Adipose tissue (tissue), 3 donors: ENCODE measurements around the gene TBC1D22A. TPM values are rescaled to one million over a fixed set of nuclear protein-coding genes. Genes with fewer than 3 reads are reported as not detected.

ENCODE experiments used
- H3K27ac ChIP-seq: one replicate; pipeline ENCODE4 v1.5.1; 2013; ENCODE audit warnings: low read depth, low read length
- WGBS, 3 donors: extraction: QIAGEN DNeasy Blood & Tissue Kit; methylation state at CpG; one replicate each; pipeline ENCODE4 v1.1.7; 2013; 5-methylcytosine and 5-hydroxymethylcytosine counted together
- polyA plus RNA-seq, 3 donors: library from polyadenylated mRNA; stranded (reverse); fragments of 200-250 nt; gene quantifications; one replicate each; pipeline ENCODE4 v1.2.3, GENCODE V29; 2013
- donor health status: healthy with polysubstance abuse.
- donor health status: Bipolar disorder and iron deficiency.
- donor health status: healthy.

TBC1D22A gene
- polyA plus RNA-seq, 3 donors, result 13.3 to 16.7 (median 15.4) TPM

DNA sequence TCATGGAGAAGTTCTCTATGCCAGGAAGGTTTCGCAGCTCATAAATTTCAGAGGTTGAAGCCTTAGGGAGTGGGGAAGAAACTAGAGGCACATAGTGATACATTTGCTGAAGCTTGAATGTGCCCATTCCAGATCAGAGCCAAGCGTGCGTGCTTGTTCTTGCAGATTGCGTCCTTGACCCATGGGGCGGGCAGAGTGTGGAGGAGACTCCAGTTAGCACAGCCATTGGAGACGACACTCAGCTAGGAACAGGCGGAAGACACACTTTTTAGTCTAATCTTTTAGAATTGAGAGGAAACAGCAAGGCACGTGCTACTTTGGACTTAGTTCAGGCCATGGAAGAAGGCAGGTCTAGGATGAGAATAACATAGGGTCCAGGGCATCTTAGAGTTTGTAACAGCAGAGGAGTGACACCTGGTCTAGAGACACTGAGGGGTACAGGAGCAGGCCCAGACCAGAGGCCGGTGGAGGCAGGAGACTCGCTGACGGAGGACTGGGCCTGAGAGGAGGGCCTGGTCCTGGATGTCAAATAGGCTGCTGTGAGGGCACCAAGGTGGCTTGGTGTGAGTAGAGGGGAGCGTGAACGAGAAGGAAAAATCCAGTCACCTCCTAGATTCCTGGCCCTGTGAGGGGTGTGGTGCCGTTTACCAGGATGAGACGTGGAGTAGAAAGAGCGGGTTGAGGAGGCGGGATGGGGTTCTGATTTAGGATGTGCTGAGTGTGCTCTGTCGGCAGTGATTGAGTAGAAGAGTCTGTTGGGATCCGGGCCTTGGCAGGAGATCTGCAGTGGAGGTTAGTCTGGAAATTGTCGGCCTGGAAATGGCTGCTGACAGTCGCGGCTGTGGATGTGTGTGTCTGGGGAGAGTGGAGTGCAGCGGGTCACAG is 154.7 kb downstream of the TBC1D22A start:
- WGBS, 3 donors, result 87 to 92% (median 88%) methylated on average over 23 of the region's 23 CpGs
- H3K27ac ChIP-seq, result no peak overlapping the region

DNA sequence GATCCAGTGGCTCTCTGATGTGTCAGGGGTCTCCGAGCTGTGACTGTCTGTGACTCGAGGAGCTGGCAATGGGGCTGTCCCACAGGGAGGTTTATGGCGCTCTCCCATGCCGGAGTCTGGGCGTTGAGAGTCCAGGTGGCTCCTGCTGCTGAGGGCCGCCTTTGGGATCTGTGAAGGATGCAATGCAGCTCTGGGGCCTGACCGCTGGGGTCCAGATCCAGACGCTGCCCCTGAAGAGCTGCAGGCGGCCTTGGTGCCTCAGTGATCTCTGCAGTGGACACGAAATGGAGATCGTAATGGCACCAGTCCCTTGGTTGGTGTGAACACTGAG is 155.3 kb downstream of the TBC1D22A start:
- no peak overlapping the region for H3K27ac ChIP-seq
- WGBS, 3 donors, result 89 to 95% (median 94%) methylated on average over 11 of the region's 11 CpGs

DNA sequence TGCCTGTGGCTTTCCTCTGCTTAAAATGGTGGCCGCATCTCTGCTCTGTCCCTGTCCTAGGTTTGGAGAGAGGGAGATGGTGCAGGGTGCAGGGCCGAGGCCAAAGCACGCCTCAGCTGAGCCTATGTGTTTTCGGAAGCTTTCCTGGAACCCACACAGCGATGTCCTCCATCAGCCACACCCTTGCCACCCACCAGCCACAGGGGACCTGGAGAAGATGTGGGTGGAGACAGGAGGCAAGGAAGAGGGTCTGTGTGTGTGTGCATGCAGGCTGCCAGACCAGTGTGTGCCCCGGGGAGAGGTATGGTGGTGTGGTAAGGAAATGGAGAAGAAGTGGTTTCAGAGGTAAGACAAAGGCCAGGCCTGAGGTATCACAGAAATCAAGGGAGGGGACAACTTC is 155.7 kb downstream of the TBC1D22A start:
- H3K27ac ChIP-seq, result no peak overlapping the region
- 80 to 90% (median 85%) methylated on average over 6 of the region's 6 CpGs for WGBS, 3 donors

GRCh38 chr22:46922037-46922436 is 159.6 kb downstream of the TBC1D22A start:
- no peak overlapping the region for H3K27ac ChIP-seq

DNA sequence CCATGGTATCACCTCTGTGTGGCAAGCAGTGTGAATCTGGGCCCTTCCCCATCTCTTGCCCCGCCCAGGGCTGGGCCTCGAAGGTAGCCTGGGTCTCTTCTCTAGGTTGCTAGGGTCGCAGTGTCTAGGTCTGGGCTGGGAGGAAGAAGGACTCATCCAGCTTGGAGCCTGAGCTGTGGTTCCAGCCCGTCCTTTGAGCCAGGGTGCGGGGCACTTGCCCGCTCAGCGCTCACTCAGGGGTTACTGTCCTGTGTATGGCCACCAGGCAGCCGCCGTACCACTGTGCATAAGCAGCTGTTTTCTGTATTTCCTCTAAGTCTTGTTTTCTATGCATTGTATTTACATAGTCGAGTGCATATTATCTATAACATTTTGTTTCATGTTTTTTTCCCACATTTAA is 160.9 kb downstream of the TBC1D22A start:
- WGBS, 3 donors, result 93 to 95% (median 95%) methylated on average over 10 of the region's 10 CpGs
- H3K27ac ChIP-seq, result no peak overlapping the region

GRCh38 chr22:46925818-46926217 is 163.4 kb downstream of the TBC1D22A start:
- 65 to 84% (median 66%) methylated on average over 3 of the region's 3 CpGs for WGBS, 3 donors
- H3K27ac ChIP-seq, result no peak overlapping the region

DNA sequence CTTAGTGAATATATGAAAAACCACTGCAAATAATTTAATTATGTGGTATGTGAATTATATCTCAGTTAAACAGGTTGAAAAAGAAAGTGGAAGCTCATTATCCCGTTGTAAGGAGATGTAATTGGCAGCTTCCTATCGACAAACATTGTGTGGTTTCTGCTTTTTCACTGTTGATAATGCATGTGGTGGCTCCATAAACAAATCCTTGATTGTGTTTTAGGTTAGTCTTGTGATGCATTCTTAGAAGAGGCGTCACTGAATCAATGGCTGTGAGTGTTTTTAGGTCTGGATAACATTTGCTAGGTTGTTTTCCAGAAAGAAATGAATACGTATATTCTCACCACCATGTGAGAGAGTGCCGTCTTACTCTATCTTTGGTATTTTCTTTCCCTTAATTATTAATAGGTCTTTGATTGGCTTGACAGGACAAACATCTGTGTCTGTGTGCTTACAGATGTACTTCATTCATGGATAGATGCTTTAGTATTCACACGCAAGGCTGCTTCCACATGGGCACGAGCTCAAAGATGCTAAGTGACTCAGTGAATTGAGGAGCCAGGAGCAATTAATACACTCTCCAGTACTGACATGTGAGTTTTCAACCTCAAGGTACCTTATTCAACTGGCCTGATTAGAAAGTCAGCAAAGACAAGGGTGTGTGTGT is 166.7 kb downstream of the TBC1D22A start:
- no peak overlapping the region for H3K27ac ChIP-seq
- WGBS, 3 donors, result 75 to 85% (median 79%) methylated on average over 7 of the region's 7 CpGs

GRCh38 chr22:46929710-46930204 is 167.3 kb downstream of the TBC1D22A start:
- no peak overlapping the region for H3K27ac ChIP-seq
- WGBS, 3 donors, result 86 to 91% (median 91%) methylated on average over 9 of the region's 9 CpGs

DNA sequence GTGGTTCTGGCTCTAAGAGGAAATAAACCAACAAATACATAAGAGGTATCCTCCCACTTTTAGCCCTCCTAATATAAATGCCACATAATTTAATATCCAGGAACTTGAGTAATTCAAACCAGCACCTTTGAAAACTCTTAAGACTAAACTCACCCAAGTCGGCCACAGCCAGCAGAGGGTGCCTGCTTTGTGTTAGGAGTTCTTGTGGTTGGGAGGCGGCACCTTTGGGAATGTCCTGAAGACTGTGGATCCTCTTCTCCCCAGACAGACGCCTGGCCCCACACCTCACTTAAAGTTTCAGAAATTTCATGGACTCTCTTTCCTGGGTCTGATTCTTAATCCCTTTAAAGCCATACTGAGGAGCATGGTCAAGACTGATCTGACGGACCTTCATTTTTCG is 169.0 kb downstream of the TBC1D22A start:
- H3K27ac ChIP-seq, result no peak overlapping the region
- 89 to 96% (median 90%) methylated on average over 5 of the region's 5 CpGs for WGBS, 3 donors

- no peak overlapping the region for H3K27ac ChIP-seq
These were observed 169.4 kb downstream of the TBC1D22A start for GRCh38 chr22:46931881-46932280.

GRCh38 chr22:46933040-46933930 is 170.8 kb downstream of the TBC1D22A start:
- H3K27ac ChIP-seq, result no peak overlapping the region
- WGBS, 3 donors, result 82 to 87% (median 86%) methylated on average over 11 of the region's 11 CpGs

More at GRCh38 chr22:46931881-46932280, 169.4 kb downstream of the TBC1D22A start:
- WGBS, 3 donors, result 96 to 99% (median 97%) methylated on average over 10 of the region's 10 CpGs

- WGBS, 3 donors, result 96 to 98% (median 97%) methylated on average over 14 of the region's 14 CpGs
- H3K27ac ChIP-seq, result no peak overlapping the region
These were observed 171.8 kb downstream of the TBC1D22A start for GRCh38 chr22:46934172-46934745.

GRCh38 chr22:46934746-46935491 is 172.5 kb downstream of the TBC1D22A start:
- 90 to 92% (median 91%) methylated on average over 14 of the region's 14 CpGs for WGBS, 3 donors
- no peak overlapping the region for H3K27ac ChIP-seq

DNA sequence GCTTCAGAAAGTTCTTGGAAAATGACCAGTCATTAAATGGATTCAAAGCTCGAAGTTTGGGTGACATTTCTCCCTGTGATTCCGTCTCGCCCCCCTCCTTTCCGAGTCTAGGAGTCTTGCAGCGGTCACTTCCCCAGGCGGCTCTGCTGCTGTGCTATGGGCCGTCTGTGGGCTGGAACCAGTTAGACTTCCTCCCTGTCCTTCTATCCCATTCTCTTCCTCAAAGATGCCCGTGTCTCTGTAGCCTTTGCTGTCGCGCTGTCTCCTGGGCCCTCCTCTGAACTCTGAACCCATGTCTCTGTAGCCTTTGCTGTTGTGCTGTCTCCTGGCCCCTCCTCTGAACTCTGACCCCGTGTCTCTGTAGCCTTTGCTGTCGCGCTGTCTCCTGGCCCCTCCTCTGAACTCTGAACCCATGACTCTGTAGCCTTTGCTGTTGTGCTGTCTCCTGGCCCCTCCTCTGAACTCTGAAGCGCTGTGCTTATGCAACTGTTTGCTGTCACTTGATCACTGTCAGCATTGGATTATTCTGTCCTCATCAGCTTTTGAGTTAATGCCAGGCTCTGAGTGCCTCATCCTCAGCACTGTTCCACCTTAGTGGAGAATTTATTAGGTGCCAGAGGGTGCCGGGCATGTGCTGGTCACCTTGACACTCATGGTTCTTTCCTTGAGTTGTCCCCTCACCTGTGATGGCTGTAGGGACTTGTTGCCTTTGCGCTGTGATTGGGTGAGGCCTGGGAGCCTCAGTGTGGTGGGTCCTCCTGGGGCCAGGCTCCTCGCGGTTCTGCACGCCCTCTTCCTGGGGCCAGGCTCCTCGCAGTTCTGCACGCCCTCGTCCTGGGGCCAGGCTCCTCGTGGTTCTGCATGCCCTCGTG is 173.3 kb downstream of the TBC1D22A start:
- no peak overlapping the region for H3K27ac ChIP-seq
- 79 to 91% (median 83%) methylated on average over 24 of the region's 24 CpGs for WGBS, 3 donors

DNA sequence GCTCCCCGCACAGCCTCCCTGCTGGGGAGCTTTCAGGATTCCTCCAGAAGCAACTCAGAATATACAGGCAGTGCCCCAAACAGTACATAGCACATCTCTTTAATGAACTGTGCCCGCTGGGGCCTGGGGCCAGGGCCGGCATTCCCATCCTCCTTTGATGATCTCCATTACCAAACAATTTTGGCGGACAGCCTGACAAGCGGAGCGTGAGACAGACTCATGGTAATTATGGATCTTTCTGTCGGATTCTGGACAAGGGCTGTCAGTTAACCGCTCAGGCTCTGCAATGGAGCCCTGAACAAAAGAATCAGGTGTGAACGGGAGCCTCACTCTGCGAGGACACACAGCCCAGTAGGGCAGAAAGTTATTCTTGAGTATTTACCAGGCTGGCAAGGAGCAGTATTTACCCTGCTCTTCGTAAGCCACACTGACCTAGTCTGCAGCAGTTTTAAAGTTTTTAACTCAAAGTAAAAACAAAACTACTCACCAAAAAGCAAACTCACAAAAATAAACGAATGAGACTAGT is 174.0 kb downstream of the TBC1D22A start:
- H3K27ac ChIP-seq, result no peak overlapping the region
- WGBS, 3 donors, result 59 to 80% (median 79%) methylated on average over 12 of the region's 12 CpGs

DNA sequence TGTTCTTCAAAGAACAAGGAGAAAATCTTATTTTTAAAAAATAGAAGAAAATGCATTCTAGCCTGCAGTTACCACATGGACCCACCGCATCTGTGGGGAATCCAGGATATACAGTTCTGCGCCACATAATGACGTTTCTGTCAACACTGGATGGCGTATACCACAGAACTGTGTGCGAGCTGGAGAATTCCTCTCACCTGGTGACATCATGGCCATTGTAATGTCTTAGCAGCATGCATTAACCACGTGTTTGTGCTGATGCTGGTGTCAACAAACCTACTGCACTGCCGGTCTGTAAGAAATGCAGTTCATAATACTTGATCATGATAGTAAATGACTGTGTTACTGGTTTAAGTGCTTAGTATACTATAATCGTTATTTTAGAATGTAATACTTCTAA is 174.7 kb downstream of the TBC1D22A start:
- WGBS, 3 donors, result 90 to 93% (median 91%) methylated on average over 8 of the region's 8 CpGs
- H3K27ac ChIP-seq, result no peak overlapping the region

DNA sequence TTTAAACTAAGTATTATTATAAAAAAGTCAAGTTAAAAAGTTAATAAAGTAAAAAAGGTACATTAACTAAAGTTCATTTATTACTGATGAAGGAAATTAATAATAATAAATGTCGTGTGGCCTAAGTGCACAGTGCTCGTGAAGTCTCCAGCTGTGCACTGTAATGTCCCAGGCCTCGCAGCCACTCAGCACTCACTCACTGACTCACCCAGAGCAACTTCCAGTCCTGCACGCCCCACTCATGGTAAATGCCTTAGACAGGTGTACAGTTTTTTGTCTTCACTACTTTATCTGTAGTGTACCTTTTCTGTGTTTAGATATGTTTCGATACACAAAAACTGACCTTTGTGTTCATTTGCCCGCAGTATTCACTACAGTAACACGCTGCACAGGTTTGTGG is 175.5 kb downstream of the TBC1D22A start:
- 54 to 96% (median 88%) methylated on average over 7 of the region's 7 CpGs for WGBS, 3 donors

More for the DNA sequence above, 175.5 kb downstream of the TBC1D22A start:
- H3K27ac ChIP-seq, result no peak overlapping the region
